GM19099 (cell line): ENCODE measurements around the gene CADM1.

Source experiments
- POLR2A ChIP-seq: IDR thresholded peaks from 3 replicates; pipeline ENCODE4 v1.6.1; 2011; ENCODE audit warnings: low read depth; ENCODE audit not compliant: insufficient read length; ENCODE audit errors: extremely low read depth

Gene CADM1

GRCh38 chr11:115197031-115197430, 307.2 kb downstream of the CADM1 start:
- TF ChIP-seq POLR2A = no peak

GRCh38 chr11:115194802-115195110, 309.5 kb downstream of the CADM1 start:
- no peak for TF ChIP-seq POLR2A

- no peak for TF ChIP-seq POLR2A
These were observed 310.1 kb downstream of the CADM1 start for GRCh38 chr11:115193914-115194801.

- TF ChIP-seq POLR2A = no peak
These were observed 312.5 kb downstream of the CADM1 start for GRCh38 chr11:115191761-115192160.

- no peak for TF ChIP-seq POLR2A
These were observed 314.0 kb downstream of the CADM1 start for GRCh38 chr11:115190196-115190595.

- TF ChIP-seq POLR2A = no peak
These were observed 315.3 kb downstream of the CADM1 start for GRCh38 chr11:115188898-115189278.

- no peak for TF ChIP-seq POLR2A
These were observed 315.9 kb downstream of the CADM1 start for GRCh38 chr11:115188188-115188897.

- no peak for TF ChIP-seq POLR2A
These were observed 318.3 kb downstream of the CADM1 start for GRCh38 chr11:115185931-115186330.

- no peak for TF ChIP-seq POLR2A
These were observed 318.7 kb downstream of the CADM1 start for GRCh38 chr11:115185507-115185906.

GRCh38 chr11:115184901-115185300, 319.3 kb downstream of the CADM1 start:
- no peak for TF ChIP-seq POLR2A

GRCh38 chr11:115183830-115184229, 320.4 kb downstream of the CADM1 start:
- no peak for TF ChIP-seq POLR2A

- no peak for TF ChIP-seq POLR2A
These were observed 321.1 kb downstream of the CADM1 start for GRCh38 chr11:115183136-115183535.

- no peak for TF ChIP-seq POLR2A
These were observed 321.8 kb downstream of the CADM1 start for GRCh38 chr11:115182282-115182955.

- no peak for TF ChIP-seq POLR2A
These were observed 322.7 kb downstream of the CADM1 start for GRCh38 chr11:115181538-115181937.

- no peak for TF ChIP-seq POLR2A
These were observed 323.9 kb downstream of the CADM1 start for GRCh38 chr11:115180272-115180671.

- no peak for TF ChIP-seq POLR2A
These were observed 324.6 kb downstream of the CADM1 start for GRCh38 chr11:115179636-115180035.
